Fibroblast of lung (primary cell): ENCODE measurements around the gene KCND3.

Source experiments
- EZH2 ChIP-seq: IDR thresholded peaks from 2 replicates; pipeline ENCODE4 v1.5.1; 2012; ENCODE audit warnings: low read length, control low read depth, mild to moderate bottlenecking; ENCODE audit errors: missing control alignments
- TF ChIP-seq, protein P1 (sequence below), 2 donors: IDR thresholded peaks in 1 of 2; conservative IDR thresholded peaks in 1 of 2; 1 replicate in 1 of 2; 2 replicates in 1 of 2; pipeline ENCODE4 v1.5.1; 2011 to 2012; ENCODE audit warnings: low read length in 2 of 2, control low read depth in 1 of 2, inconsistent platforms in 1 of 2, low read depth in 1 of 2, mild to moderate bottlenecking in 1 of 2

DNA sequence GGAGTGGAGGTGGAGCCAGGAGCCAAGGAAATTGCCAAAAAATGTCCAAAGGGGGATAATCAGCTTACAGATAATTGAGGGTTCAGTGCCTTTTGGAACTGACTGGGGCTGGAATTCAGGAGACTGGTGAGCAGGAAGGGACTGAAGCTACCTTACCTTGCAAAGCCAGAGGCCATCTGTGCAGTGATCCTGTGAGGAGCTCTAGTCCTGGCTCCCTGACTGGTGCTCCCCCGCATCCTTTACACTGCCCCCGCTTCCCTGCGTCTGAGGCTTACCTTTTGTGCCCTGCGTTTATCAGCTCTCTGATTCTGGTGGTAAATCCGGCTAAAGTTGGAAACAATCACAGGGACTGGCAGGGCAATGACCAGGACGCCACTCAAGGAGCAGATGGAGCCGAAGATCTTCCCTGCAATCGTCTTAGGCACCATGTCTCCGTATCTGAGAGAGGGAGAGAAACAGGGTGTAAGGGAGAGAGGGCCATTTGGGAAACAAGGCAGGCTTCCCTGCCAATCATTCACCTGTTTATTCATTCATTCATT, 202.7 kb downstream of the KCND3 start:
- TF ChIP-seq, protein P1, sequence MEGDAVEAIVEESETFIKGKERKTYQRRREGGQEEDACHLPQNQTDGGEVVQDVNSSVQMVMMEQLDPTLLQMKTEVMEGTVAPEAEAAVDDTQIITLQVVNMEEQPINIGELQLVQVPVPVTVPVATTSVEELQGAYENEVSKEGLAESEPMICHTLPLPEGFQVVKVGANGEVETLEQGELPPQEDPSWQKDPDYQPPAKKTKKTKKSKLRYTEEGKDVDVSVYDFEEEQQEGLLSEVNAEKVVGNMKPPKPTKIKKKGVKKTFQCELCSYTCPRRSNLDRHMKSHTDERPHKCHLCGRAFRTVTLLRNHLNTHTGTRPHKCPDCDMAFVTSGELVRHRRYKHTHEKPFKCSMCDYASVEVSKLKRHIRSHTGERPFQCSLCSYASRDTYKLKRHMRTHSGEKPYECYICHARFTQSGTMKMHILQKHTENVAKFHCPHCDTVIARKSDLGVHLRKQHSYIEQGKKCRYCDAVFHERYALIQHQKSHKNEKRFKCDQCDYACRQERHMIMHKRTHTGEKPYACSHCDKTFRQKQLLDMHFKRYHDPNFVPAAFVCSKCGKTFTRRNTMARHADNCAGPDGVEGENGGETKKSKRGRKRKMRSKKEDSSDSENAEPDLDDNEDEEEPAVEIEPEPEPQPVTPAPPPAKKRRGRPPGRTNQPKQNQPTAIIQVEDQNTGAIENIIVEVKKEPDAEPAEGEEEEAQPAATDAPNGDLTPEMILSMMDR (conservative IDR thresholded peaks at IDR 0.05 in 1 of 2, IDR thresholded peaks at IDR 0.05 in 1 of 2; ENCODE audit: low read depth in 1 of 2, low read length in 2 of 2): no peak
- no peak for TF ChIP-seq EZH2
